Measurements from ENCODE around the gene BRMS1L.

DNA sequence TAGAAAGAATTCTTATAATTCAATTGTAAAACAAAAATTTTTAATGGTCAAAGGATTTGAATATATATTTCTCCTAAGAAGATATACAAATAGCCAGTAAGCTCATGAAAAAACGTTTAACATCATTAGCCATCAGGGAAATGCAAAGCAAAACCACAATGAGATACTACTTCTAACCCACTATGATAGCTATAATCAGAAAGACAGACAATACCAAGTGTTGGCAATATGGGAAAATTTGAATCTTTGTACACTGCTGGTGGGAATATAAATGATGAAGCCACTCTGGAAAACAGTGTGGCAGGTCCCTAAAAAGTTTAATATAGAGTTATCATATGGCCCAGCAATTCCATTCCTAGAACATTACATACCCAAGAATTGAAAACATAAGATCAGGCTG, 42.4 kb upstream of the BRMS1L start:
- TF ChIP-seq CTCF (optimal IDR thresholded peaks at IDR 0.05 in 1 of 3, IDR thresholded peaks at IDR 0.05 in 1 of 3, conservative IDR thresholded peaks at IDR 0.05 in 1 of 3; ENCODE audit: extremely low read depth in 1 of 3, insufficient read depth in 2 of 3, low read length in 3 of 3) (no peak), EZH2 (IDR thresholded peaks at IDR 0.05; ENCODE audit: low read length) (no peak)
